SH-SY5Y (cell line): ENCODE measurements around the gene SPECC1L.

Experiments
- GATA2 ChIP-seq: IDR thresholded peaks from 2 replicates; pipeline ENCODE4 v1.6.1; 2011; ENCODE audit warnings: mild to moderate bottlenecking, low read depth, low read length
- GATA3 ChIP-seq: IDR thresholded peaks from 2 replicates; pipeline ENCODE4 v1.6.1; 2011; ENCODE audit warnings: low read depth, mild to moderate bottlenecking, low read length, moderate library complexity

Gene SPECC1L

GRCh38 chr22:24391836-24392217 is 121.2 kb downstream of the SPECC1L start:
- 0 out of 2 replicates have a peak, but pooled peaks have one; percentile 35 for TF ChIP-seq GATA2
- no peak for TF ChIP-seq GATA3

GRCh38 chr22:24392218-24392931 is 121.7 kb downstream of the SPECC1L start:
- TF ChIP-seq GATA3 = peak; percentile 85
- peak; percentile 92 for TF ChIP-seq GATA2

GRCh38 chr22:24393012-24393559 is 122.5 kb downstream of the SPECC1L start:
- TF ChIP-seq GATA2 = no peak
- TF ChIP-seq GATA3 = no peak

GRCh38 chr22:24393848-24394247 is 123.2 kb downstream of the SPECC1L start:
- no peak for TF ChIP-seq GATA2
- no peak for TF ChIP-seq GATA3

- TF ChIP-seq GATA3 (no peak), GATA2 (no peak)
Measured at GRCh38 chr22:24394254-24394653, 123.6 kb downstream of the SPECC1L start.

GRCh38 chr22:24398409-24398808 is 127.8 kb downstream of the SPECC1L start:
- no peak for TF ChIP-seq GATA2
- TF ChIP-seq GATA3 = no peak

GRCh38 chr22:24400034-24400725 is 129.5 kb downstream of the SPECC1L start:
- TF ChIP-seq GATA3 (no peak), GATA2 (no peak)

GRCh38 chr22:24400726-24401596 is 130.3 kb downstream of the SPECC1L start:
- no peak for TF ChIP-seq GATA2
- TF ChIP-seq GATA3 = no peak

- peak; percentile 74 for TF ChIP-seq GATA2
- no peak for TF ChIP-seq GATA3
Measured at GRCh38 chr22:24401931-24402367, 131.3 kb downstream of the SPECC1L start.

GRCh38 chr22:24402460-24403192 is 132.0 kb downstream of the SPECC1L start:
- TF ChIP-seq GATA3 (no peak), GATA2 (peak; percentile 50; the same call in 1 of the 2 replicates)

- TF ChIP-seq GATA2 = no peak; the same call in 1 of the 2 replicates
- no peak for TF ChIP-seq GATA3
Measured at GRCh38 chr22:24403346-24403745, 132.7 kb downstream of the SPECC1L start.

- TF ChIP-seq GATA3 (no peak), GATA2 (peak; percentile 81)
Measured at GRCh38 chr22:24404561-24405275, 134.1 kb downstream of the SPECC1L start.

GRCh38 chr22:24405631-24406321 is 135.1 kb downstream of the SPECC1L start:
- TF ChIP-seq GATA3 = no peak
- TF ChIP-seq GATA2 = no peak
